NCI-H2227 (cell line): ENCODE measurements around the gene CACNA2D4.

Experiments
- DNase-seq: peaks from one replicate; lab custom pipeline; 2025; ENCODE audit not compliant: unreplicated experiment; lab: John Stamatoyannopoulos, UW

Gene CACNA2D4

GRCh38 chr12:1890119-1890703 lies 28.2 kb downstream of the CACNA2D4 start:
- no peak for DNase-seq

DNA sequence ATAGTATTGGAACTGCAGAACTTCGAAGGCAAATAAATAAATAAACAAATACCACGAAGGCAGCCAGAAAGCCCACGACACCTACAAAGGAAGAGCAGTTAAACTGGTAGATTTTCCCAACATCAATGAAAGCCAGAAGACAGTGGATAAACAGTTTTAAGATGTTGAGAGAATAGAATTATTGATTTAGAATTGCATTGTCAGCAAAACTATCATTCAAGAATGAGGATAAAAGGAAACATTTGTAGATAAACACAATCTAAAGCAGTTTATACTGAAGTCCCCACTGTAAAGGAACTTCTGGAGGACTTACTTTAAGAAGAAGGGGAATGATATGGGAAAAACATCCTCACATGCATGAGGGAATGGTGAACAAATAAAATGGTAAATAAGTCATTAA lies 29.5 kb downstream of the CACNA2D4 start:
- DNase-seq, result no peak

GRCh38 chr12:1886396-1887008 lies 31.9 kb downstream of the CACNA2D4 start:
- no peak for DNase-seq

DNA sequence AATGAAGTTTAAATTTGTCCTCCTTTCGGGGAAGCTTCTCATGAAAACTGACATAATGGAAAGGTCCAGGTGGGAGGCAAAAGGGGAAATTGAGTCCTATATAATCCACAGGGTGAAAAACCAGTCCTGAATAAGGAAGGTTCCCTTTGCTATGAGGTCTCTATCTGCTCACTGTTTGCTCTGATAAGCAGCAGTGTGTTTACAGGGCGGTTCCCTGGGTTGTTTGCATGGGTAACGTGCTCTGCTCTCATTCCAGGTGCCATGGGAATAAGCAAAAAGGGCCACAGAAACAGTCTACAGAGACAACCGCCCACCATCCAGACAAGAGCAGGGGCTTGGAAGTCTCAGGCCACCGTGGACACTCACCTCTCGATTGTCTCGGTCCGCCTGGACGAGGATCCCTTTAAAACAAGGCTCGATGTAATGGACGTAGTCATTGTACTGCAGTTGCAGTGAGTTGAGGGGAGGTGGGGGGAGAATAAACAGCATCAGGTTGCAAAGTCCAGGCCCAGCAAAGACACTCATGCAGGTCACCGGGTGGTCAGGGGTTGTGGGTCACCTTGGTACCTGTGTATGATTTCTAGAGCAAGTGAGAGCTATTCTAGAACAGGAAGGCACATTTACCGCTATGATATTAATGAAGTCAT lies 32.7 kb downstream of the CACNA2D4 start:
- DNase-seq, result no peak

DNA sequence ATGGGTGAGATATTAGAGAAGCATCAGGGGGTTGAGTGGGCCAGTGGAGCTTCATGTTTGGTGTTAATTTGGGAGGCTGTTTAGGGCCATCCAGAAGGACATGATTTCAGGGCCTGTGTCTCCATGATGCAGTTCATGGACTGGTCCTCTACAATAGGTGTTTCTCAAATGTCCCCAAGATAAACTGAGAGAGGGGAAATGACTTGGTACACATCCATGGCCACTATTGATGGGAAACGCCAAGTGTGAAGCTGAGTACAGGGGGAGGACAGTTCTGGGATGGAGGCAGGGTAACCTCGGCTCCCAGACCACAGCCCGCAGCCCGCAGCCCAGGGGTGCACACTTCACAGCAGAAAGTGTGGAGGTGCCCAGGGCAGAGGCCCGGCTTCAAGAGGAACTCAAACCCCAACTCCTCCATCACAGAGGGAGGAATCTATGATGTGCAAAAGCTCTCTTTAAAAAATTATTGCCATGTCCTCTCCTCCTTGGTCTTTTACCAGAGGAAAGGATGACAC lies 33.3 kb downstream of the CACNA2D4 start:
- no peak for DNase-seq

GRCh38 chr12:1884651-1885050 lies 33.8 kb downstream of the CACNA2D4 start:
- no peak for DNase-seq

- no peak for DNase-seq
These were observed 34.9 kb downstream of the CACNA2D4 start for GRCh38 chr12:1883513-1883912.

DNA sequence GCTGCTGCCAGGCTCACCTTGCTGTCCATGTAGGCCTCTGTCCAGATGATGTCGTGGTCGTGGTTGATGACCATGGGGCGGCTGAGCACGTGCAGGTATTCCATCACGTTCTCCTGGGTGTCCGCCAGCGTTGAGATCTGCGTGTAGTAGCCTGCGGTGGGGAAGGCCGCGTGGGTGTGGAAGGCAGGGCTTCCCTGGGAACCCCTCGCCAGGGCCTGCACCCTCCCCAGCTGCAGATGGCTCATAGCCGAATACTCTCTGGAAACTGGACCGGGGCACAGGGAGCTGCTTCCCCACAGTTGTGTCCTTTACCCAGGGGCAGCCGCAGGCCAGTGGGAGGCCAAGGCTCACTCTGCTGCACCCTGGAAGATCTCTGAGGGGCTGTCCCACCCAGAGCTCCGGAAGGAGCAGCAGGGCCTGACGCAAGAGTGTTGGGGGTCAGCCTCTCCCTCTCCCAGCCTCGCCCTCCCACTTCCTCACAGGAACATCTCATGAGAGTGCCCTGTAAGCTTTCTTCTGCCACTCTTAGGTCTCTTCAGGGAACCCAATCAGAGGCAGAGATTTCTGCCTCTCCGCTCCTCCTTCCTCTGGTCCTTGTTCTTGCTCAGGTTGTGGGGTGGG lies 35.5 kb downstream of the CACNA2D4 start:
- no peak for DNase-seq

DNA sequence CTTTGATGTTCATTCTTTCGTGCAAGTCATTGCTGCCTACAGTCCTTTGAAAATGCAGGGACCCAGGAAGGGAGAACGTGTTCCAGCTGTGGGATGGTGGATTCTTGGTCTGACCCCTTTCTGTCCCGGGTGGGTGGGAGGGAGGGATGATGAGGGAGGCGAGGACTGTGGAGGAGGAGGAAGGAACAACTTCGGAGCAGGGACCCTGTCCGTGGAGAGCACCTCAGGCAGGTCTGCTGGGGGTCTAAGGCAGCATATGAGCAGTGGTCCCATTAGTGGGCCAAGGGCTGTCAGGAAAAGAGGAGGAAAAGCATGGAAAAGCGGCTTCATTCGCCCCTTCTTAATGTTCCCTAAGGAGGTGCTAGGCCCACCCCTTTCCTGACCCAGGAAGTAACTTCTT lies 36.0 kb downstream of the CACNA2D4 start:
- no peak for DNase-seq

- DNase-seq, result no peak
These were observed 36.5 kb downstream of the CACNA2D4 start for GRCh38 chr12:1881936-1882335.

GRCh38 chr12:1881301-1881700 lies 37.2 kb downstream of the CACNA2D4 start:
- no peak for DNase-seq

DNA sequence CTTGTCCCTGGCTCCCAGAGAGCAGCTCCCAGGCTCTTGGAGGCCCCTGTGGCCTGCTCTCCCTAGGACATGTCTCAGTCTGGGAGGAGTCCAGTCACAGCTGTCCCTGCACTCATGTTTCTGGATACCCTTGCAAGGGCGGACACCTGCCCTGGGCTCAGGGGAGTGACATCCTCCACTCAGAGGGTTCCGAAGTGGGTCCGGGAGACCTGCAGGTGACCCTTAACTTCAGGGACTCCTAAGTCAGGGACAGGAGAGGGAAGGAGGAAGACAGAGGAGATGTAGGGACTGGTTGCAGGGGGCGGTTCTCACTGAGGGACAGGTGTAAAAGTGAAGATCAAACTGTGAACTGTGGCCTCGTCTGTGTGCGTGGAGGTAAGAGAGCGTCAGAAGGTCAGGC lies 37.6 kb downstream of the CACNA2D4 start:
- no peak for DNase-seq

DNA sequence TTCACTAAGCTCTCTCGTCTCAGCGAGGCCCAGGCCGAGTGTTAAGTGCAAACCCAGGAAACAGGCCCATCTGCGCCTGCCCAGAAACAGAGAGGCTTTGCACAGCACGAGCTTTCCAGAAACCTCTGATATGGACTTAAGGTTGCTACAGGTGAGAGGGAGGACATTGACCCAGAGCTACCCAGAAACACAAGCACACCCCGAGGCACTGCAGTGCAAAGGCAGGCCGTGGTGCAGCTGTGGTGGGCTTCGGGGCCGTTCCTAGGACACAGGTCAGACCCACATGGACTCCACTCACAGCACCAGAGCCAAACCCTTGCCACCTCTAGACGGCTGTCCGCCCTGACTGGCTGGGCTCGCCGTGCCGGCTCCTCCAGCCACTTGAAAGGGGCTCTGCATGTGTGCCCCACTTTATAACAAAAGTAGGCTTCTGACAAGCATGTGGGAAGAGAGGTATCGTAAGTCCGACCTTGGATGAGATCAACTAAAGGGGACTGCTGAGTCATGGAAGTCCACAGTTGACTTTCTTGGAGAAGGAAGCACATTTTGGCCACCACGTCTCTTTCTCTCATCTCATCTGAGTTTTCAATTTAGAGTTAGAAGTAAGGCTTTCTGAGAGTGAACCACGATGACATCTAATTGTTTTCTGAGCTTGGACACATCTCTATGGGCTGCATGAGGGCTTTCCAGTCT lies 38.2 kb downstream of the CACNA2D4 start:
- no peak for DNase-seq

DNA sequence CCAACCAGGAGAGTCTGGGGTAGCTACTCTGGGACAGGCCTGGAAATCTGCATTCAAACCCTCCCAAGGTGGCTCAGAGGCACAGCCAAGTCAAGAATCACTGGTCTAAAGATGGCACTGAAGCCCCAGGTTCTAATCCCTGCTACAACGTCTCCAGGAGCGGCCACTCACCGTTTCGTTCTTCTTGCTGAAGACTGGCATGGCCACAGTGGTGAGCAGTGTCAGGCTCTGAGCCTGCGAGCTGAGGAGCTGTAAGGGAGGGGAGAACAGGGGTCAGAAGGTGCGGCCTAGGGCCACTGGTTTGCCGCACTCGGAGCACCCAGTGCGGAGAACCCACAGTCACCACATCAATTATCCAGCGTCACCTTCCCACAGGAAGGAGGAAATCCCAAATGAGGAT lies 38.8 kb downstream of the CACNA2D4 start:
- no peak for DNase-seq

GRCh38 chr12:1878695-1879094 lies 39.8 kb downstream of the CACNA2D4 start:
- no peak for DNase-seq

DNA sequence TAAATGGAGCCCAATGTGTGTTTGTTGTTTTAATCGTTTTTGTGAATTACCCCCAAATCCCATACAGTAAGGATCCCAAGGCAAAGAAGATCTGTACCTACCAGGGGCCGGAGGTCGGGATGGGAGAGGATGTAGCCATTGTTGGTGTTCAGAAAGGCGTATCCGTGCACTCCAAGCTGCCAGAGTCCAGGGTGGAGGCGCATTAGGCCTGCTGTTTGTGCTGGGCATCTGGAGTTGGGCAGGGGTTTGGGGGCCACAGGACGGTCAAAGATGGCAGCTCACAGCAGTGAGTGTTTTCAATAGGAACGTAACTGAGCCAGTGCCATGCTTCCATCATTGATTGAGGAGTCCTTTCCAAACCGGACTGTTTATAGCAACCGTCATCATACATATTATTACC lies 40.2 kb downstream of the CACNA2D4 start:
- no peak for DNase-seq

DNA sequence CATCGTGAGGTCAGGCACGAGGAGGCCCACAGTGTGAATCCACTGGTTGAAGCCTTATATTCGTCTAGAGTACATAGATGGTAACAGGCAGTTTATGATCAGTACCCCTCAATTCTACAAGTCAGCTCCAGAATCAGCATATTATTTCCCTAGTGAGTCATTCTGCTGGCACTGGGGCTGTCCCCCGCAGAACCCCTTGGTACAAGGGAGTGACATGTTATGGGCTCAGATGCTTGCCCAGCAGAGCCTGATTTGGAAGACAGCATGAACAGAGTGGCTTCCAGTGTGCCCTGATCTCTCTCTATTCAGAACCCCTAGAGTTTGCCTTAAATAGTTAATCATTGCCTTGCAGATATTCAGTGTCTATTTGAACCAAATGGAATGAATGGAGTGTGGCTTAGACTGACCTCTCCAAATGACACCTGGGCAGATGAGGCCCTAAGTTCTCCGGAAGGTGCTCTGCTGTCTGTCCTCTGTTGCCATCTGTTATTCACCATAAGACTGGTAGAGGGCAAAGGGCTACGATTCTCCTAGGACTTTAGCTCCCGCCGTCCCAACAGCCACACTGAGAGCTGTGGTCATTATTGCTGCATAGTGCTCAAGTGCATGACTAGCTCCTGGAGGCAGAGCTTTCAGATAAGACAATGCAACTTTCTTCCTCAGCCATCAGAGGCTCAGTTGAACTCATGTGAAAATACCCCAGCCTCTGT lies 41.1 kb downstream of the CACNA2D4 start:
- no peak for DNase-seq

DNA sequence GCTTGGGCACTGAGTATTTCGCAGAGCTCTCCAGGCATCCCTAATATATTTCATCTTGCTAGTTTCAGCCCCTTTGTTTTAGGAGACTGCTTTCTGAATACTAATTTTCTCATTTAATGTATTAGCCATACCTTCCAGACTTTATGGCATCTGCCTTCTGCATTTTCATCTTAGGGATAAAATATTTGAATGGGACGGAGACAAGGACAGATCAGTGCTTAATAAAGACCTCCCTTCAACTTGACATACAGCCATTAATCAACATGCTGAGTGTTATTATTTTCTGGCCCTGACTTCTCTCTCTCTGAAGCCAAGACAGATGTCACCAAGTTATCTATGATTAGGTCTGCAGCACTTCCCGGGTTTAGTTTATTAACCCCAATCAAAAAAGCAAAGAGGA lies 42.4 kb downstream of the CACNA2D4 start:
- DNase-seq, result no peak

DNA sequence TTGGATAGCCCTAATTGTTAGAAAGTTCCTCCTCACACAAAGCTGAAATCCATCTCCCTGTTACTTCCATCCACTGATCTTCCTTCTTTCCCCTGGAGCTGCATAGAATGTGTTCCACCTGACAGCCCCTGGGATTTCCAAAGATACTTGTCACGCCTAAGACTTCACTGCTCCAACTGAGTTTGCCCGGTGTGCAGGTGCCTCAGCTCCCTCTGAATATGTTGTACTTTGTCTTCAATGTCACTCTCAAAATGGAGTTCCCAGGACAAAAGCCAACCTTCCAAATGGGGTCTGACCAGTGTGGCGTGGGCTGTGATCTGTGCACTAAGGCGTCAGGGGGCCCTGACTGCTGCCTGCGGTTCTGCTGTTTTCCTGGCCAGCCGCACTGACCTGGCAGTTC lies 42.8 kb downstream of the CACNA2D4 start:
- no peak for DNase-seq

- no peak for DNase-seq
These were observed 44.6 kb downstream of the CACNA2D4 start for GRCh38 chr12:1873531-1874510.
